ENCODE data around the gene RPLP2. TPM values are rescaled to one million over a fixed set of nuclear protein-coding genes. Genes with fewer than 3 reads are reported as not detected.
A peak's percentile ranks its signal among the peaks of the same experiment; 100 is the strongest.

The RPLP2 gene
- total and polyA plus RNA-seq, 4 donors = 441 to 2,648 (median 1,513) TPM

DNA sequence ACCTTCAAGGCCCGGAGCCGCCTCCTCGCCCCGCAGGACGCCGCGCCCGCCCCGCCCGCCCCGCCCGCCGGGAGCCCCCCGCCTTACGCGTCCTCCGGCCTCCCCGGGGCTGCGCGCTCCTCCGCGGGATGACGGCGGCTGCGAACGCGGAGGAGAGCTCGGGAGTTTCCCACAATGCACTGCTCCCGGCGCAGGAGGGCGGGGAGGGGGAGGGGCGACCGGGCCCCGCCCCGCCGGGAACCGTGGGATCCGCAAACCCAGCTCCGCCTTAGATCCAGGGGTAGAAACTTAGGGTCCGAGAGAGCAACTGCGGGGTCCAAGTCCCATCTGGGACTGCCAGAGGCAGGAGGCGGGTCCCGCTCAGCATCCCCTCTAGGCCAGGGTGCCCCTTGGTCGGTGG lies 19.8 kb upstream of the RPLP2 start, which contains the start of gene CEND1:
Gene CEND1 (minus strand): TSS at position 148 of the 400 bp plus-strand sequence. CDS start 1,514 bp downstream, outside the sequence.
- Histone ChIP-seq H3K36me3 (ENCODE audit: control insufficient read depth in 4 of 4, insufficient read depth in 4 of 4, low read length in 4 of 4) (peaks cover 0 to 28% (median 7%) of the 10 kb centered on the region in 4 donors), H3K27ac (ENCODE audit: low read depth in 1 of 2, low read length in 1 of 2) (no peak within 1 kb of the TSS), H3K9me3 (ENCODE audit: control insufficient read depth in 4 of 4, insufficient read depth in 3 of 4, low read length in 3 of 4) (no peaks in the 10 kb centered on the region), H3K4me1 (ENCODE audit: control insufficient read depth in 5 of 5, insufficient read depth in 5 of 5, low read length in 5 of 5) (peaks cover 0 to 4% (median 0%) of the 10 kb centered on the region in 5 donors), H3K9ac (ENCODE audit: insufficient read depth in 1 of 2, low read length in 2 of 2) (no peak within 1 kb of the TSS), H3K4me3 (no peak within 1 kb of the TSS), H3K27me3 (ENCODE audit: control insufficient read depth in 3 of 3, insufficient read depth in 3 of 3, low read length in 2 of 3) (no peaks in the 10 kb centered on the region)
- 6 to 8% methylated on average over 29 to 44 of the region's 44 CpGs for WGBS, 2 donors
- ATAC-seq (ENCODE audit: insufficient read depth, low FRiP score) (no peak), DNase-seq (no peak)
- TF ChIP-seq, protein P1, sequence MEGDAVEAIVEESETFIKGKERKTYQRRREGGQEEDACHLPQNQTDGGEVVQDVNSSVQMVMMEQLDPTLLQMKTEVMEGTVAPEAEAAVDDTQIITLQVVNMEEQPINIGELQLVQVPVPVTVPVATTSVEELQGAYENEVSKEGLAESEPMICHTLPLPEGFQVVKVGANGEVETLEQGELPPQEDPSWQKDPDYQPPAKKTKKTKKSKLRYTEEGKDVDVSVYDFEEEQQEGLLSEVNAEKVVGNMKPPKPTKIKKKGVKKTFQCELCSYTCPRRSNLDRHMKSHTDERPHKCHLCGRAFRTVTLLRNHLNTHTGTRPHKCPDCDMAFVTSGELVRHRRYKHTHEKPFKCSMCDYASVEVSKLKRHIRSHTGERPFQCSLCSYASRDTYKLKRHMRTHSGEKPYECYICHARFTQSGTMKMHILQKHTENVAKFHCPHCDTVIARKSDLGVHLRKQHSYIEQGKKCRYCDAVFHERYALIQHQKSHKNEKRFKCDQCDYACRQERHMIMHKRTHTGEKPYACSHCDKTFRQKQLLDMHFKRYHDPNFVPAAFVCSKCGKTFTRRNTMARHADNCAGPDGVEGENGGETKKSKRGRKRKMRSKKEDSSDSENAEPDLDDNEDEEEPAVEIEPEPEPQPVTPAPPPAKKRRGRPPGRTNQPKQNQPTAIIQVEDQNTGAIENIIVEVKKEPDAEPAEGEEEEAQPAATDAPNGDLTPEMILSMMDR (IDR thresholded peaks at IDR 0.05; ENCODE audit: control extremely low read depth, extremely low read depth) = no peak

DNA sequence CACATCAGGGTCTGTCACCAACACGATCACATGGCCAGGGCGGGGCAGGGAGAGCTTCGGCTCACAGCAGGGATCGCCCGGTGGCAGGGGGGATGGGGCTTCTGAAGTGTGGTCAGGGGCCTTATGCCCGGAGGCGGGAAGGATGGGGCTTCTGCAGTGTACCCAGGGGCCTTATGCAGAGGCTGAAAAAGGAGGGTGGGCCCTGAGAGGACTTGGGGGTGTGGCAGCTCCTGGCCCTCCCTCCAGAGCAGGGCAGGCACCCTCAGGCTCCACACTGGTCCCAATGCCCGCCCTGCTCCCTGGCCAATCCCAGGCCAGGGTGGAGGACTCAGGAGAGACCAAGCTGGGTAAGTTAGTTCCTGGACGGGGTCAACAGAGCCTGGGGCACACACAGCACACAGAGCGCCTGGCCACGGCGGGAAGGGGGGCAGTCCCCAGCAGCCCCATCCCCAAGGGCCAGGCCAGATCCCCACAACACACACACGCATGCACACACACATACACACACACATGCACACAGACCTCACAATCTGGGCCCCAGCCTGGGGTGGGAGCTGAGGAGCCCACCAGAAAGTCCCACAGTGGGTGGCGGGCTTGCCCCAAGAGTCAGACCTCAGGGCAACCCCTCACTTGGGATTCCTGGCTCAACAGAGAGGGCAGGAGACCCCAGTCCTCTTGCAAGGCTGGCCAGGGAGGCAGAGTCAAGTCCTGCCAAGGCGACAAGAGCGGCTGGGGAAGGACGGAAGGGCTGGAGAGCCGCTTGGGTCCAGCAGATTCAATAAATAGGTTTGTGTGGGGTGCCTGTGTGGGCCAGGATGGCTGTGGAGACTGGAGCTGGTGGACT lies 18.8 kb upstream of the RPLP2 start:
- ATAC-seq (ENCODE audit: insufficient read depth, low FRiP score) (no peak), DNase-seq (peak in 1 of 3 donors; percentile 41)
- H3K27me3 ChIP-seq (ENCODE audit: control insufficient read depth in 3 of 3, insufficient read depth in 3 of 3, low read length in 2 of 3) = no peaks in the 10 kb centered on the region

DNA sequence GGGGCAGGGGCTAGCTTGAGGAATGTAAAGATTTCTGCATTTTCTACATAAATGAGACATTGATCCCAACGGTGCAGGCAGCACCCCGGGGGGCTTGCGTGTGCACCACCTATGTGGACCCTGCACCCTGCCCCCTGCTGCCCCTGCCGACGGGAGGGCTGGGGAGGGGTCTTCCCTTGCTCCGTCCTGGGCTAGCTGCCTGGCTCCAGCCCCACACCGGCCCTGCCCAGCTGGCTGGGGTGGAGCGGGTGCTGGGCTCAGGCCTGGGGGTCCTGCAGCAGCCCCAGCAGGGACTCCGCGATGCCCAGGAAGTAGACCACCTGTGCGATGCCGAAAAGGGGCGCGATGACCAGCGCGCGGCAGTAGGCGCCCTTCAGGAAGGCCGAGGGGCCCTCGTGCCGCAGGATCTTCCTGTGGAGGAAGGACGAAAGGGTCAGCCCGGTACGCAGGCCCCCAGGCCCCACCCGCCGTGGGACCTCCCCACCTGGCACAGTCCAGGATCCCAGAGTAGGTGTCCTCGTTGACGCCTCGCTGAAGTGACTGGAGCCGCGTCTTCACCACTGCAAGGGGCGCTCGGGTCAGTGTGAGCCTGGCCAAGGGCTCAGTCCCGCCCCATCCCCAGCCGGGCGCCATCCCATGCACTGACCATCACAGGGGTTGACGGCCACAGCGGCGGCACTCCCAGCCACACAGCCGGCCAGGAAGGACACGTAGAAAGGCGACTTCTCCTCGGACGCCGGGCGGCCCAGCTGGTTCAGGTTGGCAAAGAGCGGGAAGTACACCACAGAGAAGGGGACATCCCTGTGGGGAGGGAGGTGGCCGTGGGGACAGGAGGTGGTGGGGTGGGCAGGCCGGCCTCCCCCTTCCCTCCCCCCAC lies 17.9 kb upstream of the RPLP2 start:
- WGBS, 2 donors = 94% methylated on average over 46 to 49 of the region's 49 CpGs

More for the DNA sequence above, 18.8 kb upstream of the RPLP2 start:
- H3K9me3 ChIP-seq (ENCODE audit: control insufficient read depth in 4 of 4, insufficient read depth in 3 of 4, low read length in 3 of 4) = no peaks in the 10 kb centered on the region
- no peak overlapping the region for H3K27ac ChIP-seq (ENCODE audit: low read depth in 1 of 2, low read length in 1 of 2)
- peaks cover 0 to 28% (median 7%) of the 10 kb centered on the region in 4 donors for H3K36me3 ChIP-seq (ENCODE audit: control insufficient read depth in 4 of 4, insufficient read depth in 4 of 4, low read length in 4 of 4)
- TF ChIP-seq, protein P1 (IDR thresholded peaks at IDR 0.05; ENCODE audit: control extremely low read depth, extremely low read depth) = no peak
- H3K4me1 ChIP-seq (ENCODE audit: control insufficient read depth in 5 of 5, insufficient read depth in 5 of 5, low read length in 5 of 5) = peaks cover 0 to 12% (median 3%) of the 10 kb centered on the region in 5 donors
- WGBS, 2 donors = 78 to 84% methylated on average over 18 of the region's 18 CpGs
- no peak overlapping the region for H3K4me3 ChIP-seq
- no peak overlapping the region for H3K9ac ChIP-seq (ENCODE audit: insufficient read depth in 1 of 2, low read length in 2 of 2)

More for the DNA sequence above, 17.9 kb upstream of the RPLP2 start:
- Histone ChIP-seq H3K9ac (ENCODE audit: insufficient read depth in 1 of 2, low read length in 2 of 2) (no peak overlapping the region), H3K4me3 (no peak overlapping the region), H3K9me3 (ENCODE audit: control insufficient read depth in 4 of 4, insufficient read depth in 3 of 4, low read length in 3 of 4) (no peaks in the 10 kb centered on the region), H3K27ac (ENCODE audit: low read depth in 1 of 2, low read length in 1 of 2) (no peak overlapping the region), H3K27me3 (ENCODE audit: control insufficient read depth in 3 of 3, insufficient read depth in 3 of 3, low read length in 2 of 3) (no peaks in the 10 kb centered on the region), H3K4me1 (ENCODE audit: control insufficient read depth in 5 of 5, insufficient read depth in 5 of 5, low read length in 5 of 5) (peaks cover 0 to 19% (median 10%) of the 10 kb centered on the region in 5 donors), H3K36me3 (ENCODE audit: control insufficient read depth in 4 of 4, insufficient read depth in 4 of 4, low read length in 4 of 4) (peaks cover 0 to 28% (median 7%) of the 10 kb centered on the region in 4 donors)
- TF ChIP-seq, protein P1 (IDR thresholded peaks at IDR 0.05; ENCODE audit: control extremely low read depth, extremely low read depth) = no peak
- ATAC-seq (ENCODE audit: insufficient read depth, low FRiP score) = no peak
- no peak for DNase-seq

Measured in lung (tissue), 12 donors.